SK-MEL-5 (cell line): ENCODE results near the gene MIOX. TPM values are rescaled to one million over a fixed set of nuclear protein-coding genes. Genes with fewer than 3 reads are reported as not detected.
A peak's percentile ranks its signal among the peaks of the same experiment; 100 is the strongest.
"Not testable (repeated sequence)": the region's sequence is repeated elsewhere in the genome, so short reads cannot be mapped to it uniquely, and the experiment has no call there.

Source experiments
- DNase-seq: peaks from one replicate; pipeline ENCODE4 v3.0.0-alpha.2; 2016; ENCODE audit warnings: low read depth, low spot score
- in situ Hi-C: cut with HindIII; loops from 2 replicates; pipeline ENCODE4 v1.10.0; 2016; ENCODE audit warnings: low sequenced_read_pairs, high pct_unique_total_duplicates, low pct_unique_long_range_greater_than_20kb
- total RNA-seq: library from RNA; depleted of rRNA; stranded (reverse); fragments of >200 nt; shearing (Covaris generic); gene quantifications from 2 replicates; pipeline ENCODE4 v1.2.3, GENCODE V29; 2014; rRNA removed

MIOX gene
- total RNA-seq, 1 experiment from 2014 or later: not detected

DNA sequence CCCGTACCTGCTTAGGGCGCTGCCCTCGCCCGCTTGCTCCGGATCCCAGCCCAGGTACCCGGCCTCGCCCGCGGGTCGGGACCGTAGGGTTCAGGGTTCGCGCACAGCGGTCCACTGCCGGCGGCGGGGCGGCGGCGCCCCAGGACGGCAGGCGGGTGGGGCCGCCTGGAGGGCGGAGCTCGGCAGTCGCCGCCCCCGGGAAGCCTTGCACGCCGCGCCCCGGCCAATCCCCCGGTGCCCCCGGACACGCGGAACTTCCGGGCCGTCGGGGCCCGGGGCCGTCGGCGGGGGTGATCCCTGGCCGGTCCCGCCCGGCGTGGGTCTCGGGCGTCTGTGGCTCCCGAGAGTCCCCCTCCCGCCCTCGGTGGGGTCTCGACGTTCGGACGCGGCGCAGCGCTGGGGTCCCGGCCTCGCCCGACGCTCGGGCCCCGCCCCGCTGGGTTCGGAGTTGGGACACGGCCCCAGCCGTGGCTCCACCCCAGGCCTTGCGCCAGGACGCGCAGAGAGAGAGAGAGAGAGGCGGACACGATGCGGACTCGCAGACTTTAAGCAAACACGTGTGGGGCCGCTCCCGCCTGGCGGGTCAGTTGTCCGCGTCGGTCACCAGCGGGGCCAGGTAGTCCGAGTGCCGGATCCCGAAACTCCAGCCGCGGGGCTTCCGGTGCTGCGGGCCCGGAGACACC lies 43.4 kb downstream of the MIOX start, which contains the start of gene TYMP:
TYMP (minus strand) TSS at position 116 of the 683 bp plus-strand sequence. CDS start 303 bp downstream, outside the sequence.
- in situ Hi-C loops: no loop called here
- DNase-seq: no peak

DNA sequence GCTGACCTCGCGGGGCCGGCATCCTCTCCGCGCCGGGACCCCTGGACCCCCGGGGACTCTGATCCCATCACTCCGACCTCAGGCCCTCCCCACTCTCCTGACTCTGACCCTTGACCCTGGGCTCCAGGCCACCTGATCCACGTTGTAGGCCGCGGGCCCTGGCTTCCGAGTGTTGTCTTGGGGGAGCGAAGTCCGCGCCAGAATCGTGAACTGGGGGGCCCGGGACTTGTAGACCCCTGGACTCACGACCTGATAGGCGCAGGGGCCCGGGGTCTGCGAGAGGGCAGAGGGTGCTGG lies 43.9 kb downstream of the MIOX start:
- in situ Hi-C loops: no loop called here
- no peak for DNase-seq

DNA sequence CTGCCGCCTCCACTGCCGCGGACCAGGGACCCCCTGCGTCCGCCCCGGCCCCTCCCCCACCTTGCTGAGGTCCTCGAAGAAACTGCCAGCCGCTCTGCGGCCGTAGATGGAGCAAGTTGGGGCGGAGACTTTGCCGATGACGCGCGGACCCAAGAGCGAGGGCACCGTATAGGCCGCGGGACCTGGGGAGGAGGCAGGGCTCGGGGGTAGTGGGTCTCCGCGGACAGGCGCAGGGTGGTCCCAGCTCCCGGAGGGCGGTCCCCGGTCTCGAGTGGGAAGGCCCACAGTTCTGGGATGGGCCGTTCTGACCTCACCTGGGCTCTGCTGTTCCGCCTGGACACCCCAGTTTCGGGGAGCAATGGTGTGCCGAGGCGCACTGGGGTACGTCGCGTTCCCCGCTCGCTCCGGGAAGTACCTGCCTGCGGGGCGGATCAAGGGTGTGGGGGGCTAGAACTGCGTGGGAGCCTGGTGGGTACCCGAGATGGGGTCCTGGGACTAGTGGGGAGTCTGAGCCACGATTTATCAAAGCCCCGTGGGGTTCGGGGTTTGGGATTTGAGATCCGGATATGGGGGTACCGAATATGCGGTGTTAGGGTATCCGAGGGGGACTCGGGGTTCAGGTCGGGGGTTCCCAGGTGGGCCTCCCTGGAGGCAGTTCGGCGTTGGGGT lies 44.4 kb downstream of the MIOX start:
- DNase-seq: peak; percentile 59
- in situ Hi-C loops: no loop called here

DNA sequence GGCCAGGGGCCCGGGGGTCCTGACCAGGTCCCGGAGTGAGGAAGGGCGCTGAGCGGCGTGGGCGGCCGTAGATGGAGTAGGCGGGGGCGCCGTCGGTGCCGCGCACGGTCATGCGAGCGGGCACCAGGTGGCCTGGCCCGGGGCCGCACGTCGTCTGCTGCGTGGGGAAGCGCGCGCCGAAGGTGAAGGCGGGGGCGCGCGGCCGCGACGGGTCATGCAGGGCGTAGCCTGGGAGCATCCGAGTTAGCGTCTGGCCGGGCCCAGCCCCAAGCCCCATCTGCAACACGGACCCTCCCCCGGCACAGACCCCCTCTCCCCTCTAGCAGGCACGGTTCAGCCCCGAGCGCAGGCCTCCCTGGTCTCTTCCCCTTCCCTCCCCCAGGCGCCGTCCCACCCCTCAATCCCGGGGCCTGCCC lies 44.9 kb downstream of the MIOX start:
- DNase-seq: no peak
- in situ Hi-C loops: no loop called here

DNA sequence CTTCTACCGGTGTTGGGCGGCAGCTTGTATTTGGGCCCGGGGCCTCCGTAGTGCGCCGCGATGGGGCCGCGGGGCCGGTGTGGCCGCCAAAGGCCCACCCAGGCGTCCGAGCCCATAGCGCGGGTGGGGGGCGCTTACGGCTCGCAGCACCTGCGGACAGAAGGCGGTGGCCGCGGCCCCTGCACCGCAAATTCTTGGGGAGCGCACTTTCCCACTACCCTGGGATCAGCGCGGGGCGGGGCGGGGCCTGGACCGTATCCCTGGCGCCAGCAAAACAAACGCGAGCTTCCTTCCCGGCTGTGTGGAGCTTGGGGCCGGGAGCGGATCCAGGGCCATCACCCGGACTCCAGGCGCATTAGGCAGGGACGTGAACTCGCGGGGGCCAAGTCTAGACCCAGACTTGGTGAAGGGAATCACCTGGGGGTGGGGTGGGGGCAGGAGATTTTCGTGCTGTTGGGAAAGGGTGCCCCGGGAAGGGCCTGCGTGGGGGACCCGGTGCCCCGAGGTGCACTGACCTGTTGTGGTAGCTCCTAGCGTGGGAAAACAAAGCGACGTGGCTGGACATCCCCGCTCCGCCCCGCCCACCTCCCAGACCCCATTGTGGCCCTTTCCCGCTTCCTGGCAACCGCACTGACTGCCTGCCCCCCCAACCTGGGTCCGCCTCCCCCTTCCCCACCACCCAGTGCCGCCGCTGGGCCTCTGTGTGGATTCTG lies 45.5 kb downstream of the MIOX start:
- in situ Hi-C loops: no loop called here
- DNase-seq: no peak

DNA sequence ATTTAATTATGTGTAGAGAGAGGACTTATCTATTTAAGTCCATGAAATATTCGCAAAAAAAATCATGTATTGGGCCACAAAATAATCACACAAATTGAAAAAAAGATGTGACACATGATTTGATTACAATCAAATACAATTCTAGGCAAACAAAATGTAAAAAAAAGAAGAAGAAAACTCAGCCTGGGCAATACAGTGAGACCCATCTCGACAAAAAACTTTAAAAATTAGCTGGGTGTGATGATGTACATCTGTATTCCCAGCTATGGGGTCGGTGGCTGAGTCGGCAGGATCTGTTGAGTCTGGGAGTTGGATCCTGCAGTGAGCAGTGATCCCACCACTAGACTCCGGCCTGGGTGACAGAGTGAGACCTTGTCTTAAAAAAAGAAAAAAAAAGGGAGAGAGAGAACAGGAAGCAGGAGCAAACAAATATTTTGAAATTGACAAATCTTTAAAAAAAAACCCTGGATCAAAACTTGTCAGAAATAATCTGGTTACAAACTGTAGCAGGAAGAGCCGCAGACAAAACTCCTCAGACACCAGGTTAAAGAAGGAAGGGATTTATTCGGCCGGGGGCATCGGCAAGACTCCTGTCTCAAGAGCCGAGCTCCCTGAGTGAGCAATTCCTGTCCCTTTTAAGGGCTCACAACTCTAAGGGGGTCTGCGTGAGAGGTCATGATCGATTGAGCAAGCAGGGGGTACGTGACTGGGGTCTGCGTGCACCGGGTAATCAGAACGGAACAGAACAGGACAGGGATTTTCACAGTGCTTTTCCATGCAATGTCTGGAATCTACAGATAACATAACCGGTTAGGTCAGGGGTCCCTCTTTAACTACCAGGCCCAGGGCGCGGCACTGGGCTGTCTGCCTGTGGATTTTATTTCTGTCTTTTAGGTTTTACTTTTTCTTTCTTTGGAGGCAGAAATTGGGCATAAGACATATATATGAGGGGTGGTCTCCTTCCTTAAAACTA lies 46.5 kb downstream of the MIOX start:
- no peak for DNase-seq
- in situ Hi-C loops: no loop called here

DNA sequence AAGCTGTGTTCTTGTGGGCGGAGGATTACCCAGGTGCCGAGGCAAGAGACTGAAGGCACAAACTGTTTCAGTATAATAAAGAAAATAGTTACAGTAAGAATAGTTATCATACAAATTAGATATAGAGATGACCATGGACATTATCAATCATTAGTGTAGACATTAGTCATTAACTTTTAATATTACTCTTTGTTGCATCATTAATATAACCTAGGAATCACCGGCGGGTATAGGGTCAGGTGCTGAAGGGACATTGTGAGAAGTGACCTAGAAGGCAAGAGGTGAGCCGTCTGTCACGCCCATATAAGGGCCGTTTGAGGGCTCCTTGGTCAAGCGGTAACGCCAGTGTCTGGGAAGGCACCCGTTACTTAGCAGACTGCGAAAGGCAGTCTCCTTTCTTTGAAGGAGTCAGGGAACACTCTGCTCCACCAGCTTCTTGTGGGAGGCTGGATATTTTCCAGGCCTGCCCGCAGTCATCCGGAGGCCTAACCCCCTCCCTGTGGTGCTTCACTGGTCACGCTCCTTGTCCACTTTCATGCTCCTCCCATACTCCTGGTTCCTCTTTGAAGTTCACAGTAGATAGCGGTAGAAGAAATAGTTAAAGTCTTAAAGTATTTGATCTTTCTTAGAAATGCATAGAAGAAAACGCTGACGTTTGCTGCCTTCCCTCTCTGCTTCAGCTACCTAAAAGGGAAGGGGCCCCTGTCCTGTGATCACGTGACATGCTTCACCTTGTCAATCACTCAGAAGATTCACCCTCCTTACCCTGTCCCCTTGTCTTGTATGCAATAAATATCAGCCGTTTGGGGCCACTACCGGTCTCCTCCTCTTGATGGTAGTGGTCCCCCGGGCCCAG lies 47.4 kb downstream of the MIOX start:
- in situ Hi-C loops, DNase-seq: not testable (repeated sequence)

DNA sequence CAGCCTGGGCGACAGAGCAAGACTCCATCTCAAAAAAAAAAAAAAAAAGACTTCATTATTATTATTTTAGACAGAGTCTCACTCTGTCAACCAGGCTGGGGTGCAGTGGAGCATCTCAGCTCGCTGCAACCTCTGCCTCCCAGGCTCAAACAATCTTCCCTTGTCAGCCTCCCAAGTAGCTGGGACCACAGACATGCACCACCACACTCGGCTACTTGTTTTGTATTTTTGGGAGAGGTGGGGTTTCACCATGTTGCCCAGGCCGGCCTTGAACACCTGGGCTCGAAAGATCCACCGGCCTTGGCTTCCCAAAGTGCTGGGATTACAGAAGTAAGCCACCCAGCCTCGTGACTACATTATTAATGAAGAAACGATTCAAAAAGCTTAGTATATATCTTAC lies 48.5 kb downstream of the MIOX start:
- no peak for DNase-seq
- in situ Hi-C loops: no loop called here

DNA sequence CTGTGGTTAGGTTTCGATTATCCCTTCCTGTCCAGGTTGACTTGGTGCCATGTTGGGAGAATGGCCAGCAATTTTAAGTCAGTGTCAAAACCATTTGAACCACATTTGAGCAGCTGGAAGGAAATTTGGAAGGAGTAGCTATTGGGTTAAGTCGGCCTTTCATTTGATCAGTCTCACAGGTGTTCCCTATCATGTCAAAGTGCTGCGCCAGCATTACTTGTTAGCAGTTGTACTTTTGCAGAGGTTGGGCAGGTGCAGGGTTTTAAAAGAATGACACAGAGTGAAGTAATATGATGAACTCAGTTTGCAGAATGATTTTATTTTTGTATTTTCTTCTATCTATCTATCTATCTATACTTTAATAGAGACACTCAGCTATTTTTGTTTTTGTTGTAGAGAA lies 49.6 kb downstream of the MIOX start:
- in situ Hi-C loops: no loop called here
- no peak for DNase-seq

DNA sequence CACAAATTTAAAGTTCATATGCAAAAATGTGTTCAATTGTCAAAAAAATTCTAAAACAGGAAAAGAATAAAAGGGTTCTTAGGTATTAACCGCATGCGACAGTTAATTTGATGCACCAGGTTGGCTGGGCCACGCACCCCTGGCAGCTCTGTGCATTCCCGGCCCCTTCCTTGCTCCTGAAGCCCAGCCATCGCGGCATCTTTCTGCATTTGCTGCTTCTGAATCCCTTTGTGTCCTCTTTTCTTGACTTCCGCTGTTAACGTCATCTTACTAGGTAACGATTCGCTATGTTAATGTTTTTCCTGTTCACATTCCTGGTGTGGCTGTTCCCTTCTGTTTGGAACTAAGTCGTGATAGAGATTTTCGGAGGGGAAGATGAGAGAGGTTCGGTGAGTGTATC lies 51.1 kb downstream of the MIOX start:
- in situ Hi-C loops: no loop called here
- no peak for DNase-seq

Other genes starting within 250 kb of the MIOX start
- 14.5 and 15.0 TPM in 2 replicates for gene TUBGCP6, start 241.8 kb upstream of the MIOX start, total RNA-seq
- gene HDAC10, start 235.6 kb upstream of the MIOX start, total RNA-seq: 7.2 and 10.2 TPM in 2 replicates
- gene MAPK12, start 225.2 kb upstream of the MIOX start, total RNA-seq: 10.9 and 14.1 TPM in 2 replicates
- 6.1 and 6.7 TPM in 2 replicates for gene MAPK11, start 216.5 kb upstream of the MIOX start, total RNA-seq
- 31.2 and 40.5 TPM in 2 replicates for gene PLXNB2, start 179.2 kb upstream of the MIOX start, total RNA-seq
- gene DENND6B, start 159.8 kb upstream of the MIOX start, total RNA-seq: 0.59 and 0.66 TPM in 2 replicates
- 67.7 and 74.7 TPM in 2 replicates for gene PPP6R2, start 143.5 kb upstream of the MIOX start, total RNA-seq
- gene SBF1, start 11.8 kb upstream of the MIOX start, total RNA-seq: 61.8 and 65.3 TPM in 2 replicates
- 1.1 and 2.4 TPM in 2 replicates for gene ADM2, start 5.3 kb upstream of the MIOX start, total RNA-seq
- 26.3 and 27.8 TPM in 2 replicates for gene LMF2, start 20.8 kb downstream of the MIOX start, total RNA-seq
- 51.5 and 53.8 TPM in 2 replicates for gene NCAPH2, start 21.4 kb downstream of the MIOX start, total RNA-seq
- gene SCO2, start 38.7 kb downstream of the MIOX start, total RNA-seq: 2.7 and 7.2 TPM in 2 replicates
- 1.5 and 1.8 TPM in 2 replicates for gene TYMP, start 43.2 kb downstream of the MIOX start, total RNA-seq
- 0.11 TPM in 1 of 2 replicates, not detected in the other for gene KLHDC7B, start 59.0 kb downstream of the MIOX start, total RNA-seq
- not detected in 2 replicates for gene SYCE3, start 76.1 kb downstream of the MIOX start, total RNA-seq
- 5.4 and 12.6 TPM in 2 replicates for gene CPT1B, start 91.6 kb downstream of the MIOX start, total RNA-seq
- 22.2 and 27.7 TPM in 2 replicates for gene CHKB, start 96.0 kb downstream of the MIOX start, total RNA-seq
- gene MAPK8IP2, start 113.9 kb downstream of the MIOX start, total RNA-seq: 18.8 and 20.0 TPM in 2 replicates
- 17.5 and 20.9 TPM in 2 replicates for gene ARSA, start 141.3 kb downstream of the MIOX start, total RNA-seq
- gene SHANK3, start 186.0 kb downstream of the MIOX start, total RNA-seq: 2.1 and 2.6 TPM in 2 replicates